ENCODE results near the gene KCNK17. TPM values are rescaled to one million over a fixed set of nuclear protein-coding genes. Genes with fewer than 3 reads are reported as not detected.

KCNK17 gene, protein sequence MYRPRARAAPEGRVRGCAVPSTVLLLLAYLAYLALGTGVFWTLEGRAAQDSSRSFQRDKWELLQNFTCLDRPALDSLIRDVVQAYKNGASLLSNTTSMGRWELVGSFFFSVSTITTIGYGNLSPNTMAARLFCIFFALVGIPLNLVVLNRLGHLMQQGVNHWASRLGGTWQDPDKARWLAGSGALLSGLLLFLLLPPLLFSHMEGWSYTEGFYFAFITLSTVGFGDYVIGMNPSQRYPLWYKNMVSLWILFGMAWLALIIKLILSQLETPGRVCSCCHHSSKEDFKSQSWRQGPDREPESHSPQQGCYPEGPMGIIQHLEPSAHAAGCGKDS
- under 1 TPM in 2 of 4 donors, not detected in 2; 0.24 to 0.28 TPM for total RNA-seq

DNA sequence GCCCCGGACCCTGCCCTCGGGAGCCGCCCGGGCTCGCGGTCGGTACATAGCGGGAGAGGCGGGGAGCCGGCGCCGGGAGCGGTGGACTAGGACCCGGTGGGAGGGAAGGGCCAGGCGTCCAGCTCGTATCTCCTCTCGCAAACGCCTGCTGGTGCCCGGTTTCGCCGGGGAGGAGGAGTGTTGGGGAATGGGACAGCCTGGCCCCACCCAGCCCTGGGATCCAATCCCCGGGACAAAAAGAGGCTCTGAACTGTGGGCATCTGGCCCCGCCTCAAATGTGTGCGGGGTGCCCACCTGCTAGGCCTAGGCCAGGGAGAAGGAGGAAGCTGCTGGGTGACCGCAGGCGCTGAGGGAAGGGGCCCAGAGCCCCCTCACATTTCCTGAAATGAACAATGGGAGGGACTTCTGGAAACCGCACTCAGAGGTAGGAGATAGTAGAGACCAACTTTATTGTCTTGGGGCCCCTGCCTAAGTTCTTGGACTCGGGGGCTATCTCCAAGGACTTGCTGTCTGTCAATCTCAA is at the start of gene KCNK17:
TSS of gene KCNK17 (minus strand) at position 147 of the 523 bp plus-strand sequence. CDS start at position 48, 99 bp downstream.
- DNase-seq (ENCODE audit: low spot score): no peak
- TF ChIP-seq, protein P1, sequence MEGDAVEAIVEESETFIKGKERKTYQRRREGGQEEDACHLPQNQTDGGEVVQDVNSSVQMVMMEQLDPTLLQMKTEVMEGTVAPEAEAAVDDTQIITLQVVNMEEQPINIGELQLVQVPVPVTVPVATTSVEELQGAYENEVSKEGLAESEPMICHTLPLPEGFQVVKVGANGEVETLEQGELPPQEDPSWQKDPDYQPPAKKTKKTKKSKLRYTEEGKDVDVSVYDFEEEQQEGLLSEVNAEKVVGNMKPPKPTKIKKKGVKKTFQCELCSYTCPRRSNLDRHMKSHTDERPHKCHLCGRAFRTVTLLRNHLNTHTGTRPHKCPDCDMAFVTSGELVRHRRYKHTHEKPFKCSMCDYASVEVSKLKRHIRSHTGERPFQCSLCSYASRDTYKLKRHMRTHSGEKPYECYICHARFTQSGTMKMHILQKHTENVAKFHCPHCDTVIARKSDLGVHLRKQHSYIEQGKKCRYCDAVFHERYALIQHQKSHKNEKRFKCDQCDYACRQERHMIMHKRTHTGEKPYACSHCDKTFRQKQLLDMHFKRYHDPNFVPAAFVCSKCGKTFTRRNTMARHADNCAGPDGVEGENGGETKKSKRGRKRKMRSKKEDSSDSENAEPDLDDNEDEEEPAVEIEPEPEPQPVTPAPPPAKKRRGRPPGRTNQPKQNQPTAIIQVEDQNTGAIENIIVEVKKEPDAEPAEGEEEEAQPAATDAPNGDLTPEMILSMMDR (IDR thresholded peaks at IDR 0.05): no peak
- ATAC-seq (ENCODE audit: low FRiP score): no peak

DNA sequence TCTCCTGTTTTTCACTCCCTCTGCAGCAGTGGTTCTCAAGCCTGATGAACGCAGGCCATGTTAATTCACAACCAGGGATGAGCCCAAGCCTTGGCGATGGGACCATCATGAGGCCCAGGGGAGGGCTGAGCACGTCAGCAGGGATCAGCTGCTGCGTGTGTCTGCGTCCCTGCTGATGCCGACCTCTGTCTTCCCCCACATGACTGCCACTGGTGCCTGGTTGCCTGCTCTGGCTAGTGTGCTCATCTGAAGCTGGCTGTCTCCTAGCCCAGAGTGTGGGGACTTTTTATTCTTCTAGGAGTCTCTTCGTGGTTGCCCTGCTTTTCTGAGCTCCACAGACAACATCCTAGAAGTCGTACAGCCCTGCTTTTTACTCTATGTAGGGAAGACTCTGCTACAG is 49.1 kb upstream of the KCNK17 start:
- DNase-seq (ENCODE audit: low spot score) (no peak), ATAC-seq (ENCODE audit: low FRiP score) (no peak)
- TF ChIP-seq, protein P1 (IDR thresholded peaks at IDR 0.05): no peak

DNA sequence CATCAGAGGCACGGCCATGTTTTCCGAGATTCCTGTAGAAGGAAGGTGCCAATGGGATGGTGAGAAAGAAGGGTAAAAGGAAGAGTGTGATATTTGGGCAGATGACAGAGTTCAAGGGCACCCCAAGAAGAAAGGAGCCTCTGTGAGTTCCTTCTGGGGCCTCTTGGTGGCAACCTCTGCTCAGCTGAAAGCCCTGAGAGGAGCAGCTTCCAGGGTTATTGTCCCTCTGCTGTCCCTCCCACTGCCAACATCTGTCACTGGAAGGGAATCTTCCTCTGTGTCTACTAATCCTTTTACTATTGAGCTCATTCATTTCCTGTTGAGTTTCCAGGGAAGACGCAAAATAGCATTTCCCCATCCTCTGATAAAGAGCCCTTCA is 48.3 kb upstream of the KCNK17 start:
- no peak for DNase-seq (ENCODE audit: low spot score)
- no peak for ATAC-seq (ENCODE audit: low FRiP score)
- TF ChIP-seq, protein P1 (IDR thresholded peaks at IDR 0.05): no peak

DNA sequence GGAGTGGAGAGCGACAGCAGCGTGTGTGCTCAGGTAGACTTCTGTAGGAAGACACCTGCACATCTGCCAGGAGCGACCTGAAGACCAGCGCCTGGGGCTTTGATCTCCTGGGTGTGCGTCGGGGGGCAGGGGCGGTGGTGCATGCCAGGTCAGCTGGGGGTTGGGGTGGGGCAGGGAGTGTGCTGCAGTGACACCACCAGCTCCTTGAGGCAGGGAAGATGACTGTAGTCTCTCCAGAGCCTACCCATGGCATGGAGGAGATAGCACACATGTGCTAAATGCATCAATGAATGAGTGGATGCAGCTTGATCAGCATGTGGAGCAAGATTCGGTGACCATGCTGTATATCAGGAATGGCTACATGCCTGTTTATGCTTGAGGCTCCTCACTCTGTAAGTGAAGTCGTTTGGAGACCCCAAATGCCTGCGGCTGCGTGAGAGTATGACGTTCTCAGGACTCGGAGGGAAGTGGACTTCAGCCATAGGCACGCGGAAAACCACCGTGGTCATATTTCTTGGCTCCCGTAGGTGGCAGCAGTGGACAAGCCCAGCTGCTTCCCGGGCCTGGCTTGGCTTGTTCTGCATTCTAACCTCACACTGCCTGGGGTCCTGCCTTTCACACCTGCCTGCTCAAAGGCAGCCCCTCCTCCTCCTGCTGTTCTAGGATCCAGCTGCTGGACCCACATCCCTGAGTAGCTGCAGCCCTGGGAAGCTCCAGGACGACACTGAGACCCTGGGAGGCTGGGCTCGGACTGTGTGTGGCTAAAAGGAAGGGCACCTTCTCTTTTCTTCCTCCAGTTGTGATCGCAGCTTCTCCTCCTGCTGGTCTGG is 47.7 kb upstream of the KCNK17 start:
- peak; percentile 36 for ATAC-seq (ENCODE audit: low FRiP score)
- TF ChIP-seq, protein P1 (IDR thresholded peaks at IDR 0.05): no peak
- no peak for DNase-seq (ENCODE audit: low spot score)

DNA sequence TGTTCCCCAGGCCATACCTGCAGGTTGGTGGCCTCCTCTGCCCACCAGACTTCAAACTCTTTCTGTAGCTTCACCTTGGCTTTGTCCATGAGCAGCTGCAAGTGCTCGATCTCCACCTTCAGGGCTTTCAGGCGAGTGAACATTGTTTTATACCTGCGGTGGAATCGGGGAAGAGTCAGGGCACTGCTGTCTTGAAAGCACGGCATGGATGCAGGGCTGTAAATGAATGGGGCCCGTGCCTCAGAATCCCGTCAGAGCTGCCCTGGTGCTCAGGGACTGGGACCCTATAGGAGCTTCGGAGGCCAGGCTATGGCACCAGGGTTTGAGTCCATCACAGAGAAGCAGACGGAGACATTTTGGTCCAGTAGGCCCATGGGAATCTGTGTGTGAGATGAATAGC is 46.2 kb upstream of the KCNK17 start:
- TF ChIP-seq, protein P1 (IDR thresholded peaks at IDR 0.05): no peak
- no peak for DNase-seq (ENCODE audit: low spot score)

DNA sequence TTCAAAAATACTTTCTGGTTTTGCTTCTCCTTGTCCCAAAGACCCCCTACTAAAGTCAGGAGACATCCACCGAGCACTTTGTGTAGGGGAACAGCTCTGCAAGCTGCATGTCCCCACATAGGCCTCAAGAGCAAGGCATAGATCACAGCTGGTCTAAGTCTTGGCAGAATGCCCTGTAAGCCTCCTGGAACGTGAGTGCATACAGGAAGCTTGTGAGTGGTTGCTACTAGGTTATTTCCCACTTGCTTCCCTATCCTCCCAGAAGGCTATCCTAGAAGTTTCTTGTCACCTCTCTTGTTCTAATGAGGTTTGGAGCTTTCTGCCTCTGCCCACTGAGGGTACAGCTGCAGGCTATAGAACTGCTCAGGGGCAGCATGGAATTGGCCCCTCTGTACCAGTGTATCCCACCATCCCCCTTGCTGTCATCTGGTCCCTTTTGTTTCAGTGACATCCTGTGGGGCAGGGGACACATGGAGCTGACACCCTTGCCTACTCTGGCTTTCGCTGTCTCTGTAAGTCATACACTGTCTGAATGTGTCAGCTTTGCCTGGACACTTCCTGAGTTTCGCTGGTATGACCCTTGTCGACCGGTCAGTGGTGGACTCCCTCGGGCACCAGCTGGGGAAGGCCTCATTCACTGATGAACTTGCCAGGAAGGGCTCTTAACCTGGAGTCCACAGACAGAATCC is 43.9 kb upstream of the KCNK17 start:
- DNase-seq (ENCODE audit: low spot score) (no peak), ATAC-seq (ENCODE audit: low FRiP score) (no peak)
- TF ChIP-seq, protein P1 (IDR thresholded peaks at IDR 0.05): no peak

More for the DNA sequence above, 46.2 kb upstream of the KCNK17 start:
- ATAC-seq (ENCODE audit: low FRiP score): no peak
